ENCODE data around the gene TWF2.

TWF2 gene

GRCh38 chr3:52238193-52238760, 681 bp downstream of the TWF2 start:
- H3K4me3 Mint-ChIP-seq, result peak overlapping the region; percentile 99
- H3K27ac Mint-ChIP-seq, result peak overlapping the region; percentile 87
- H3K27me3 Mint-ChIP-seq (ENCODE audit: low read depth), result no peaks in the 10 kb centered on the region
- no peak for DNase-seq (ENCODE audit: low spot score)
- H3K4me1 Mint-ChIP-seq (ENCODE audit: low read depth), result peaks cover 46% of the 10 kb centered on the region
- H3K9me3 Mint-ChIP-seq, result no peaks in the 10 kb centered on the region
- H3K36me3 Mint-ChIP-seq (ENCODE audit: low read depth), result peaks cover 26% of the 10 kb centered on the region

- H3K27me3 Mint-ChIP-seq (ENCODE audit: low read depth), result no peaks in the 10 kb centered on the region
- H3K36me3 Mint-ChIP-seq (ENCODE audit: low read depth), result peaks cover 26% of the 10 kb centered on the region
- no peak for DNase-seq (ENCODE audit: low spot score)
- peak overlapping the region; percentile 99 for H3K4me3 Mint-ChIP-seq
- no peaks in the 10 kb centered on the region for H3K9me3 Mint-ChIP-seq
- peaks cover 42% of the 10 kb centered on the region for H3K4me1 Mint-ChIP-seq (ENCODE audit: low read depth)
- H3K27ac Mint-ChIP-seq, result peak overlapping the region; percentile 67
These were observed 1.2 kb downstream of the TWF2 start for GRCh38 chr3:52237657-52238172.

DNA sequence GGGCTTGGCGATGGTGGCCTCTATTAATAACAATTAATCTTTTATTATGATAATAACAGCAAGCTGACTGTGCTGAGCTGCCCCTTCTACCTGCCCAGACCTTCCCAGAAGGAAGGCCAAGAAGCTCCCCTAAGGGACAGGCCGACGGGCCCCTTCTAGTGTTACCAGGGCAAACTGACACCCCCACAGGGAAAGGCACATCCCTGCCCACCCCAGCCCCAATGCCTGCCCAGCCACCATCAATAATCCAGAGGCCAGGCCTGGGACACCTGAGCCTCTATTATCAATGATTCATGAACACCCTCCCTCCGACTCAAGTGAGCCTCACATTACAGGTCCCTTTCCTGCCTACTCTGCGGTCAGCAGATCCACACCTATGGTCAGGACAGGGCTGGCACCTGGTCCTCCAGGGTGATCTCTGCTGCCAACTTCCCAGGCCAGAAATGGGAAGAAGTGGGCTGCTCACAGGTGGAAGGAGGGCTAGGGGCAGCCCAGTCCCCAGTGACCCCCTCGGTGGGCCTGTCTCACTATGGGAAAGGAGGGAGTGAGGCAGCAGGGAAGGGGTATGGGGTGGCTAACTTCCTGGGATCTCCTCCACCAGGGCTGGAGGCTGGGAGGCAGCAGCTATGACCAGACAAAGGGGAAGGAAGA, 1.8 kb downstream of the TWF2 start:
- Mint-ChIP-seq H3K27me3 (ENCODE audit: low read depth) (no peaks in the 10 kb centered on the region), H3K27ac (peak overlapping the region; percentile 52), H3K4me1 (ENCODE audit: low read depth) (peaks cover 40% of the 10 kb centered on the region), H3K36me3 (ENCODE audit: low read depth) (peaks cover 27% of the 10 kb centered on the region), H3K9me3 (no peaks in the 10 kb centered on the region), H3K4me3 (peak overlapping the region; percentile 64)
- no peak for DNase-seq (ENCODE audit: low spot score)

GRCh38 chr3:52236424-52236886, 2.5 kb downstream of the TWF2 start:
- Mint-ChIP-seq H3K4me3 (peak overlapping the region; percentile 45), H3K36me3 (ENCODE audit: low read depth) (peaks cover 28% of the 10 kb centered on the region)
- no peak for DNase-seq (ENCODE audit: low spot score)

GRCh38 chr3:52234516-52235447, 4.2 kb downstream of the TWF2 start:
- H3K36me3 Mint-ChIP-seq (ENCODE audit: low read depth), result peaks cover 38% of the 10 kb centered on the region

More at GRCh38 chr3:52236424-52236886, 2.5 kb downstream of the TWF2 start:
- no peaks in the 10 kb centered on the region for H3K27me3 Mint-ChIP-seq (ENCODE audit: low read depth)
- no peaks in the 10 kb centered on the region for H3K9me3 Mint-ChIP-seq
- peaks cover 37% of the 10 kb centered on the region for H3K4me1 Mint-ChIP-seq (ENCODE audit: low read depth)
- peak overlapping the region; percentile 70 for H3K27ac Mint-ChIP-seq

DNA sequence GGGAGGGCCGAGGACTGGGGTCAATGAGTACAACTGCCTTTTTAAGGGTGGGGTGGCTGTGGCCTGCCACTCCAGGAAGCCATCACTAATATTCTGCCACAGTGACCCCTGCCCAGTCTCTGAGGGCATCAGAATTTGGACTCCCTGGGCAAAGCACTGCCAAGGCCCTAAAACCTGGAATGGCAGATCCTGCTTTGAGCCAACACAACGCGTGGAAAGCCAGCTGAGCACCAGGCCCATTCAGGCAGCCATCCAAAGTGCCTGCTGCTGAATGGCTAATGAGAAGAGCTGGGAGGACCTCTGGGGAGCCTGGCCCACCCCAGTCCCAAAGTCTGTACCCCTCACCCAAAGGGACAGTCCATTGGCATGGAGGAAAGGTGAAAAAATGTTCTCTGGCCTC, 5.0 kb downstream of the TWF2 start:
- Mint-ChIP-seq H3K4me3 (no peak overlapping the region), H3K27ac (no peak overlapping the region), H3K9me3 (no peaks in the 10 kb centered on the region), H3K27me3 (ENCODE audit: low read depth) (no peaks in the 10 kb centered on the region), H3K36me3 (ENCODE audit: low read depth) (peaks cover 45% of the 10 kb centered on the region), H3K4me1 (ENCODE audit: low read depth) (peaks cover 22% of the 10 kb centered on the region)
- no peak for DNase-seq (ENCODE audit: low spot score)

More at GRCh38 chr3:52234516-52235447, 4.2 kb downstream of the TWF2 start:
- Mint-ChIP-seq H3K4me1 (ENCODE audit: low read depth) (peaks cover 24% of the 10 kb centered on the region), H3K9me3 (no peaks in the 10 kb centered on the region), H3K27ac (no peak overlapping the region), H3K27me3 (ENCODE audit: low read depth) (no peaks in the 10 kb centered on the region), H3K4me3 (no peak overlapping the region)
- DNase-seq (ENCODE audit: low spot score), result no peak

DNA sequence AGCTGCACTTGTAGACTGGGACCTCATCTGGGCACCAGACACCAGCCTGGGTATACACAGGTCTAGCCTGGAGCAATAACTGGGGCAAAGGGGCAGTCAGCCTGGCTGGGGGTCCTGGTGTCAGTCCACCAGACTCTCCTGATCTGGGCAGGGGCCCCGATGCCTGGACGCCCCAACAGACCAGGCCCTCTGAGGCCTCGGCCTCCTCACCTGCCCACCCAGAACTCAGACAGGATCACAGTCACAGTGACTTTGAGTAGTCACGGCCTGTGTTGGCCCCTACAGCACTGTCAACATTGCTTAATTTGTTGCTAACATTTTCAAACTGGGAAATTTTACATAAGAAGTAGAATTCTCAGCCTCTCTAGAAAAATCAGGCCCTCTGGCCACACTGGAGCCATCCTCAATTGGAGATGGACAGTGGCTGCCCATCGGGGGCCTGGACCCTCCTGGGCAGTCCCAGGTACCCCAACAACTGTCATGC, 5.8 kb downstream of the TWF2 start:
- no peak for DNase-seq (ENCODE audit: low spot score)
- Mint-ChIP-seq H3K9me3 (no peaks in the 10 kb centered on the region), H3K36me3 (ENCODE audit: low read depth) (peaks cover 40% of the 10 kb centered on the region), H3K4me3 (no peak overlapping the region), H3K4me1 (ENCODE audit: low read depth) (peaks cover 19% of the 10 kb centered on the region), H3K27ac (no peak overlapping the region), H3K27me3 (ENCODE audit: low read depth) (no peaks in the 10 kb centered on the region)

DNA sequence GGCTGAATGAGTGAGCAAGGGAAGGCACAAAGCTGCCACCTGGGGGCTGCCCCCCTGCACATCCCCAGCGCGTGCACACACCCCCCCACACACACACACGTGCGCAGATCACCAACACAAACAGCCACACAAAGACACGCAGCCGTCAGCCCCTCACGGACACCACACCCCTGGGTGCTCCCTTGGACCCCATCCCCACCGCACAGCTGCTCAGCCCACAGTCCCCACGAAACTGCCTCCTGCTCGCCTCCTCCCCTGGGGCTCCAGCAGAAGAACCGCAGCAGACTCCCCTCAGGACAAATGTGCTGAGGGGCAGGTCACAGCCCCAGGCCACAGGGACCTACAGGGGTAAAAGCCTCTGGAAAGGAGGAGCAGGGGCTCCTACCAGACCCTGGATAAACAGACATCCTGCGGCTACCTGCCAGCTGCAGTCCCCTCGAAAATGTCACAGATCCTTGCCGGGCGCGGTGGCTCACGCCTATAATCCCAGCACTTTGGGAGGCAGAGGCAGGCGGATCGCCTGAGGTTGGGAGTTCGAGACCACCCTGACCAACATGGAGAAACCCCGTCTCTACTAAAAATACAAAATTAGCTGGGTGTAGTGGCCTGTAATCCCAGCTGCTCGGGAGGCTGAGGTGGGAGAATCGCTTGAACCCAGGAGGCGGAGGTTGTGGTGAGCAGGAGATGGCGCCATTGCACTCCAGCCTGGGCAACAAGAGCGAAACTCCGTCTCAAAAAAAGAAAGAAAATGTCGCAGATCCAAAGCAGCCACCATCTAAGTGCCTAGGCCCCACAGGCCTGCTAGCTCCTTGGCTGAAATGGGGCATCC, 6.5 kb downstream of the TWF2 start:
- Mint-ChIP-seq H3K9me3 (no peaks in the 10 kb centered on the region), H3K27ac (peak overlapping the region; percentile 60), H3K27me3 (ENCODE audit: low read depth) (no peaks in the 10 kb centered on the region), H3K4me1 (ENCODE audit: low read depth) (peaks cover 15% of the 10 kb centered on the region), H3K36me3 (ENCODE audit: low read depth) (peaks cover 44% of the 10 kb centered on the region), H3K4me3 (no peak overlapping the region)
- peak; percentile 29 for DNase-seq (ENCODE audit: low spot score)

- Mint-ChIP-seq H3K9me3 (no peaks in the 10 kb centered on the region), H3K4me1 (ENCODE audit: low read depth) (peaks cover 13% of the 10 kb centered on the region), H3K4me3 (peak overlapping the region; percentile 42), H3K36me3 (ENCODE audit: low read depth) (peaks cover 44% of the 10 kb centered on the region), H3K27ac (peak overlapping the region; percentile 60), H3K27me3 (ENCODE audit: low read depth) (no peaks in the 10 kb centered on the region)
- peak; percentile 71 for DNase-seq (ENCODE audit: low spot score)
These were observed 7.3 kb downstream of the TWF2 start for GRCh38 chr3:52231502-52232278.

GRCh38 chr3:52230889-52231499, 8.0 kb downstream of the TWF2 start:
- H3K36me3 Mint-ChIP-seq (ENCODE audit: low read depth), result peaks cover 41% of the 10 kb centered on the region
- no peaks in the 10 kb centered on the region for H3K27me3 Mint-ChIP-seq (ENCODE audit: low read depth)
- peaks cover 17% of the 10 kb centered on the region for H3K4me1 Mint-ChIP-seq (ENCODE audit: low read depth)
- H3K9me3 Mint-ChIP-seq, result no peaks in the 10 kb centered on the region
- DNase-seq (ENCODE audit: low spot score), result no peak
- H3K27ac Mint-ChIP-seq, result no peak overlapping the region
- no peak overlapping the region for H3K4me3 Mint-ChIP-seq

- Mint-ChIP-seq H3K4me1 (ENCODE audit: low read depth) (peaks cover 20% of the 10 kb centered on the region), H3K27me3 (ENCODE audit: low read depth) (no peaks in the 10 kb centered on the region), H3K36me3 (ENCODE audit: low read depth) (peaks cover 39% of the 10 kb centered on the region), H3K9me3 (no peaks in the 10 kb centered on the region), H3K4me3 (no peak overlapping the region), H3K27ac (no peak overlapping the region)
- no peak for DNase-seq (ENCODE audit: low spot score)
These were observed 8.5 kb downstream of the TWF2 start for GRCh38 chr3:52230461-52230860.

DNA sequence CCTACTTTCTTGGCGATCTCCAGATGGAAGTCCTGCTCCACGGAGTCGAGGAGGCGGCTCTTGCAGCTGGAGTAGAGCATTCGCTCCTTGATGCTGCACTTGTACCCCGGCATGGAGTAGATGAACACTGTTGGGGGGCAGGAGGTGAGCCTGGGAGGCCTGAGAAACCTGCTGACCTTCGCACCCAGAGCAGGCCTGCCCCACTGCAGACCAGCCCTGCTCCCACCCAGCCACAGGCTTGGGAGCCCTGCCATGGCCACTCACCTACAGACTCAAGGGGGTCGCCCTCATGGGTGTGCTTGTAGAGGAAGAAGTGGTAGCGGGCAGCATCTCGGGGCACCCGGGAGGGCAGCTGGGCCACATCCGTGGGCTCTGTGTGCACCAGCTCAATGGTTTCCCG, 9.3 kb downstream of the TWF2 start:
- DNase-seq (ENCODE audit: low spot score), result no peak
- Mint-ChIP-seq H3K4me1 (ENCODE audit: low read depth) (peaks cover 20% of the 10 kb centered on the region), H3K27ac (no peak overlapping the region), H3K27me3 (ENCODE audit: low read depth) (no peaks in the 10 kb centered on the region), H3K36me3 (ENCODE audit: low read depth) (peaks cover 38% of the 10 kb centered on the region), H3K9me3 (no peaks in the 10 kb centered on the region), H3K4me3 (no peak overlapping the region)

Measured in T-helper 2 cell treated with Interferon-gamma antibody and Interleukin-4, amounts not matched to agents 5 μg/mL and 100 μg/mL, for 36 hours (primary cell).